Effector CD4-positive, alpha-beta T cell (primary cell): ENCODE measurements around the gene SPINK1.
"Not testable (repeated sequence)": the region's sequence is repeated elsewhere in the genome, so short reads cannot be mapped to it uniquely, and the experiment has no call there.

ENCODE experiments used
- DNase-seq: peaks from one replicate; pipeline ENCODE4 v3.0.0-alpha.2; 2020

The SPINK1 gene

GRCh38 chr5:147803926-147804325 is 27.5 kb downstream of the SPINK1 start:
- DNase-seq: no peak

- not testable (repeated sequence) for DNase-seq
Observed at GRCh38 chr5:147803161-147803560, 28.3 kb downstream of the SPINK1 start.

DNA sequence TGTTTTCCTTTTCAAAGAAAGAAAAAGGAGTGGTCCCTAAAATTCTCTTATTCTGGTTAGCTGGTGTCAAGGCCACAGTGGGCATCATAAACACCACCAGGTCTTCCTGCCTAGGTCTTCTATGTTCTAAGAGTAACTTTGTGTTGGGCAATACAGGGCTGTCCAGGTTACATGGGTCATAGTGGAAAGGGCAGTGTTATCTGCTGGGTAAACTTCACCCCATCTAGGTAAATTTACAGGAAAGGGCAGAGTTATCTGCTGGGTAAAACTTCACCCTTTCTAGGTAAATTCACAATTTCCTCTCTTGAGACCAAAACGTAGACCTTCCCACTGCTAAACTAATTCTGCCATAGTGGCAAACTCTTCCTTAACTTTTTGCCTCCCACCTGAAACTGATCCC is 30.0 kb downstream of the SPINK1 start:
- no peak for DNase-seq

- no peak for DNase-seq
Observed at GRCh38 chr5:147800491-147800890, 31.0 kb downstream of the SPINK1 start.

- DNase-seq: no peak
Observed at GRCh38 chr5:147796556-147797308, 34.7 kb downstream of the SPINK1 start.

- DNase-seq: no peak
Observed at GRCh38 chr5:147791181-147791580, 40.3 kb downstream of the SPINK1 start.

- DNase-seq: no peak
Observed at GRCh38 chr5:147789820-147790219, 41.7 kb downstream of the SPINK1 start.

- no peak for DNase-seq
Observed at GRCh38 chr5:147788023-147788422, 43.4 kb downstream of the SPINK1 start.

GRCh38 chr5:147786142-147786541 is 45.3 kb downstream of the SPINK1 start:
- no peak for DNase-seq

- no peak for DNase-seq
Observed at GRCh38 chr5:147784146-147784987, 47.1 kb downstream of the SPINK1 start.

GRCh38 chr5:147782110-147783028 is 49.1 kb downstream of the SPINK1 start, which contains the start of gene JAKMIP2:
TSS of gene JAKMIP2 (minus strand) at chr5:147782728. CDS start at chr5:147671806, 110,922 bp downstream.
- DNase-seq: peak; percentile 19

GRCh38 chr5:147780924-147781573 is 50.4 kb downstream of the SPINK1 start:
- DNase-seq: no peak

DNA sequence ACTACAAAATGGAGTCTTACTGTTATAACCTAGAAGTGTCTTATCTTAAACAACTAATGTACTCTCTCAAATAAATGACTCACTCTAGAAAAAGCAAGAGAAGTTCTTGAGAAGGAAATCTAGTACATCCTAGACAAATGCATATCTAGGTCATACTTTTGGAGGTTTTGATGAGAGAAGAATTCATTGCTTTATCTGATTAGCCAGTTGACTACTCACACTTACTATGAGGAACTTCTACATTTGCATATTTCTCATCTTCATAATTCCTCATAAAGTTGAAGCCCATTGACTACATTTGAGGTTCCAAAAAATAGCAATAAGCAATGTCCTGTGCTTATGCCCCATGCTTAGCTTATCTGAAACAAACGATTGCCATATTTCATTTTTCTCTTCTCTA is 51.8 kb downstream of the SPINK1 start:
- DNase-seq: no peak

DNA sequence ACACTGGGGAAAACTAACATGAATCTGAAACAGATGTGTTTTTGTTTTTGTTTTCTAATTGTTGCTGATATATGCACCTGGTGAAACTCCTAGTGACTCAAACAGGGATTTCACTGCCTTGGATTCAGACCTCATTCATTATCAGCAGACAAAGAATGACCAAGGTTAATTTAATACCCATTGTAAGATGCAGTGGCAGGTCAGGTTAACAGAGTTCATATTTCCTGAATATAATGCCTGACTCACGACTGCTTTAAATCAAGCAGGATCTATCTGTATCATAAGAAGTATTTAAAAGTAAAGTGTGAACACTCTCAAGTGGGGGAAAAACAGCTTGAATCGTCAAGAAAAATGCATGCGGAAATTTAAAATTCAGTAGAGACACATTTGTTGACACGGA is 54.5 kb downstream of the SPINK1 start:
- DNase-seq: no peak
